Measurements from ENCODE around the gene IFRD1. TPM values are rescaled to one million over a fixed set of nuclear protein-coding genes. Genes with fewer than 3 reads are reported as not detected.
A peak's percentile ranks its signal among the peaks of the same experiment; 100 is the strongest.
"Not testable (repeated sequence)": the region's sequence is repeated elsewhere in the genome, so short reads cannot be mapped to it uniquely, and the experiment has no call there.

The IFRD1 gene
- total and polyA plus RNA-seq, 4 donors: 37.6 to 138 (median 69.2) TPM

DNA sequence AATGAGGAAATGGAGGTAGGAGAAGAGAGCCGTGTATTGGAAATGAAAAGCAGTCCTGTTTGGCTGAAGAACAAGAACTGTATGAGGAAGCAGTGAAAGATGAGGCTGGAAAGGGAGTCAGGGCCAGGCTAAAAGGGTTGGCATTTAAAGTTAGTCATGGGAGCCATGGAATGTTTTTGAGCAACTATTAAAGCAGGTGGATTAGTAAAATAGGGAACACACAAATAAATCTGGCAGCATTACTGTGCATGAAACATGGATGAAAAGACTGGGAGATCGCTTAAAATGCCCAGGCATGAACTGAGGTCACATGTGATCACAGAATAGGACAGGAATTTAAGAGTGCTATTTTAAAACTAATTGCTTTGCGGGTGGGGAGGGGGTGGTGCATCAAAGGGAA, 1.4 kb upstream of the IFRD1 start:
- Histone ChIP-seq H3K27me3 (ENCODE audit: control insufficient read depth in 1 of 2, insufficient read depth in 2 of 2, low read length in 1 of 2) (no peaks in the 10 kb centered on the region), H3K4me3 (ENCODE audit: low read length in 2 of 2) (no peak overlapping the region), H3K36me3 (ENCODE audit: control insufficient read depth in 1 of 2, insufficient read depth in 2 of 2, low read length in 1 of 2) (no peaks in the 10 kb centered on the region), H3K9me3 (ENCODE audit: control insufficient read depth, low read length) (no peaks in the 10 kb centered on the region), H3K4me1 (ENCODE audit: control insufficient read depth in 1 of 2, insufficient read depth in 2 of 2, low read length in 2 of 2) (no peaks in the 10 kb centered on the region), H3K27ac (ENCODE audit: low read depth in 1 of 2, low read length in 2 of 2) (peak overlapping the region in 1 of 2 donors; percentile 7)
- 63 to 71% methylated on average over 3 of the region's 3 CpGs for whole genome bisulfite sequencing, 2 donors
- DNase-seq (no peak), ATAC-seq (ENCODE audit: low FRiP score) (no peak)
- intact Hi-C loops (cut with DNase I): no loop called here

DNA sequence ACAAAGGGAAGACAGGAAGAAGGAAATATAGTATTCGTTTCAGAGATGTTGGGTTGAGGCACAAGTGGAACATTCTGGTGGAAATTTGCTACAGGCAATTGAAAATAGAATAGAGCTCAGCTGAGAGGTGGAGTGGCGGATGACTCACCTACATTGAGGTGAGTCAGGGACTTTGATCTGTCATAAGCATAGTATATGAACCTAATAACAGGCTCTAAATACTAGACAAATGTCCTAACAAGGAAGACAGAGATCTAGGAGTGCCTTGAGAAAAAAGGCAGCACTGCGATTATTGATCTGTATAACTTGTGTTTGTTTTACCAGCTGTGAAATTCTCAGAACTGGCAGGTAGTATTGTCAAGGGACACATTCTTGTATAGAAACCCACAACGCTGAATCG, 907 bp upstream of the IFRD1 start:
- ATAC-seq (ENCODE audit: low FRiP score) (no peak), DNase-seq (peak in 1 of 2 donors; percentile 38)
- Histone ChIP-seq H3K4me1 (ENCODE audit: control insufficient read depth in 1 of 2, insufficient read depth in 2 of 2, low read length in 2 of 2) (no peaks in the 10 kb centered on the region), H3K36me3 (ENCODE audit: control insufficient read depth in 1 of 2, insufficient read depth in 2 of 2, low read length in 1 of 2) (no peaks in the 10 kb centered on the region), H3K9me3 (ENCODE audit: control insufficient read depth, low read length) (no peaks in the 10 kb centered on the region), H3K27ac (ENCODE audit: low read depth in 1 of 2, low read length in 2 of 2) (no peak overlapping the region), H3K4me3 (ENCODE audit: low read length in 2 of 2) (peak overlapping the region; percentile 27 to 67), H3K27me3 (ENCODE audit: control insufficient read depth in 1 of 2, insufficient read depth in 2 of 2, low read length in 1 of 2) (no peaks in the 10 kb centered on the region)
- WGBS, 2 donors: 47 to 49% methylated on average over 5 of the region's 5 CpGs
- intact Hi-C loops (cut with DNase I): no loop called here

DNA sequence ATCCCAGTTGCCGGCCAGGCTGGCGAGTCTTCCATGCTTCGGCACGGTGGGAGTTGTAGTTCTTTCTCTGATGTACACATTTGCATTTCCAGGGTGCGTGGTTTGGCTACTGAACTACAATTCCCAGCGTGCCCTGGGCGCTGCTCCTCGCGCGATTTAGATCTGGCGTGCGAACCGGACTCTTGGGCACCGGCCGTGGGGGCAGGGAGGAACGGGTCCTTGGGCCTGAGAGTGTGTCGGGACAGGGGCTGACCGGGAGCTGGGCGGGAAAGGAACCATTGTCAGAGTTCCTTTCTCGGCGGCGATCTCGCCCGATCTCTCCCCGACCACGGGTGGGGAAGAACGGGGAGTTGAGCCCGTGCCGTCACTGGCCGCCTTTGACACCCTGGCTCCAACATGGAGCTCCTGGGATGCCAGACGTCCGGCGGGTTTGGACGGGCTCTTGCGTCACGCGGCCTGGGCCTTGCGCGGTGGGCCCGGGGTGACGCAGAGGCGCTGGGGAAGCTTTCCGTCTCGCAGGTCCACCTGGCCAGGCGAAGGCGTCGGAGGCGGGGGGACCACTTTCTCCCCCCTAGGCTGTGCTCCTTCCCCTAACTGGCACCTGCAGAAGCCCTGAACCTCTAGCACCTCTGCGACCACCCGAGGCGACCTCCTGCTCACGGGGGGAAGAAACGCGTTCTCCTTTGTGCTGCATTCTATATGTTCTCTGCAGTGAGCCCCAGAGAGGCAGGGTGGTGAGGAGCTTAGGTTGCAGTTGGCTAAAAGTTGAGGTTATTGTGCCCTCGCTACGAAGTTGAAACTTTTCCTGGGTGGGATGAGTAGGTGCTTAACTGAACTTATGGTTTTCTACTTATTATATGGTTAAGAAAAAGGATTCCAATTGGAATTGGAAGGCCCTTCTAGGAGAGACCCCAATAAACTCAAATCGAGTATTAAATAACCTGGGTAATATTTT, 824 bp downstream of the IFRD1 start:
- DNase-seq (peak; percentile 97), ATAC-seq (ENCODE audit: low FRiP score) (peak; percentile 95)
- H3K27me3 ChIP-seq (ENCODE audit: control insufficient read depth in 1 of 2, insufficient read depth in 2 of 2, low read length in 1 of 2): no peaks in the 10 kb centered on the region
- no peaks in the 10 kb centered on the region for H3K4me1 ChIP-seq (ENCODE audit: control insufficient read depth in 1 of 2, insufficient read depth in 2 of 2, low read length in 2 of 2)
- H3K4me3 ChIP-seq (ENCODE audit: low read length in 2 of 2): peak overlapping the region; percentile 65 to 98
- no peaks in the 10 kb centered on the region for H3K9me3 ChIP-seq (ENCODE audit: control insufficient read depth, low read length)
- intact Hi-C loops (cut with DNase I): loop anchor here in 1 of 2 donors (2.0 kb wide), 2 partner anchors 32 to 244 kb away; partner anchors contain the start of genes DOCK4 and ZNF277
- H3K27ac ChIP-seq (ENCODE audit: low read depth in 1 of 2, low read length in 2 of 2): peak overlapping the region; percentile 88 to 100
- 1% methylated on average over 57 of the region's 57 CpGs for WGBS, 2 donors
- no peaks in the 10 kb centered on the region for H3K36me3 ChIP-seq (ENCODE audit: control insufficient read depth in 1 of 2, insufficient read depth in 2 of 2, low read length in 1 of 2)

DNA sequence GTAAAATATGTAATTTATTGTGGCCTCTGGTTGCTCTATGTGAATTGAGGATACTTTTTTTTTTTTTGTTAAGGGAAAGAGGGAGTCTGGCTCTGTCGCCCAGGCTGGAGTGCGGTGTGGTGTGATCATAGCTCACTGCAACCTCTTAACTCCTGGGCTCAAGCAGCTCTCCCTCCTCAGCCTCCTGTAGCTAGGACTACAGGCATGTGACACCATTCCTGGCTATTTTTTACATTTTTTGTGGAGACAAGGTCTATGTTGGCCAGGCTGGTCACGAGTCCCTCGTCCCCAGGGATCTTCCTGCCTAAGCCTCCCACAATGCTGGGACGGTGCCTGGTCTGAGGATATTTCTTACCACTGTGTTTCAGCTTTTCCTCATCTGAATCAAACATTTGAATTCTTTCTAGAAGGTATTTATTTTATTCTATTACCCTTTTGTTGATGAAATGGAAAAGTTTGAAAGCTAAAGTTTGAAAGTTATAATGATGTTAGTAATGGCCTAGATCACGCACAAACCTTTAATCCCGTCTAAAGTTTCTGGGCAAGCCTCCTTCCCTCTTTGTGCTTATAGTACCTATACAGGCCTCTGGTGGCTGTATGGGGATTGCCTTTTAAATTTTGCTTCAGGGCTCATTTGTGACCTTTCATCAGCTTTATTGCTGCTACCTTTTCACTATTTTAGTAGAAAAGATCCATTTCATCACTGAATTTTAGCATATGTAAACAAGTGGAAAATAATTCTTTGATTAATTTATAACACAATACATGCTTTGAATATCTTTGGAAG, 2.0 kb downstream of the IFRD1 start:
- Histone ChIP-seq H3K27ac (ENCODE audit: low read depth in 1 of 2, low read length in 2 of 2) (peak overlapping the region in 1 of 2 donors; percentile 23), H3K9me3 (ENCODE audit: control insufficient read depth, low read length) (no peaks in the 10 kb centered on the region), H3K4me1 (ENCODE audit: control insufficient read depth in 1 of 2, insufficient read depth in 2 of 2, low read length in 2 of 2) (no peaks in the 10 kb centered on the region), H3K27me3 (ENCODE audit: control insufficient read depth in 1 of 2, insufficient read depth in 2 of 2, low read length in 1 of 2) (no peaks in the 10 kb centered on the region), H3K4me3 (ENCODE audit: low read length in 2 of 2) (peak overlapping the region in 1 of 2 donors; percentile 98), H3K36me3 (ENCODE audit: control insufficient read depth in 1 of 2, insufficient read depth in 2 of 2, low read length in 1 of 2) (no peaks in the 10 kb centered on the region)
- DNase-seq: peak; percentile 69 to 88
- 4 to 5% methylated on average over 7 of the region's 7 CpGs for WGBS, 2 donors
- intact Hi-C loops (cut with DNase I): loop anchor here in 1 of 2 donors (2.0 kb wide), 1 partner anchor 29 kb away; the partner anchor contains the start of gene LSMEM1
- peak; percentile 59 for ATAC-seq (ENCODE audit: low FRiP score)

DNA sequence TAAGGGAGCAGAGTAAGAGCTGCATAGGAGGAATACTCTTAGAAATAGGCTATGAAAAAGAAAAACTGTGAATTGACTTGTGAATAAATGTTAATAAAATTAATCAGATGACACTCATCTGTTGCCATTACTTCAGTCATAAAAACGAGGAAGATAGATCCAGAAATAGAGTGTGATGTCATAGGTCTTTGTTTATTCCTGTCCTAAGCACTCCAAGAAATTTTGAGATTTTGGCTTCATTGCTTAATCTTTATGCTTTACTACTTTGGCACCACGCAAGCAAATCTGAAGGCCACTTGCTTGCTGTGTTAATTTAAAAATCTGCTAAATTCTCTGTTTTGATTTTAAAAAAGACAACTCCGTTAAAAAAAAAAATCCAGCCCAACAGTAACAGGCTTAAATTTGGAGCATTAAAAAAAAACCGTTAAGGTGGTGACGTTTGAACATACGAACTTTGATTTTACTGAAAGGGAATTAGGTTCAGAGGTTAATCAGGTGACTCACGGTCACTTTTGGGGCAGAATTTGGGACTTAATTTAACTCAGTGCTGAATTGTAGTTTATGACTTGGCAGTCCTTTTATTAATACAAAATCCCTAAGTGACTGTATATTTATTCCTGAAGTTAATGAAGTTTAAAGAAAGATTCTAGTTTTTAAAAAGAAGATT, 3.4 kb downstream of the IFRD1 start:
- DNase-seq: no peak
- WGBS, 2 donors: 1 to 3% methylated on average over 7 of the region's 7 CpGs
- Histone ChIP-seq H3K9me3 (ENCODE audit: control insufficient read depth, low read length) (no peaks in the 10 kb centered on the region), H3K27me3 (ENCODE audit: control insufficient read depth in 1 of 2, insufficient read depth in 2 of 2, low read length in 1 of 2) (no peaks in the 10 kb centered on the region), H3K4me3 (ENCODE audit: low read length in 2 of 2) (peak overlapping the region in 1 of 2 donors; percentile 8), H3K4me1 (ENCODE audit: control insufficient read depth in 1 of 2, insufficient read depth in 2 of 2, low read length in 2 of 2) (no peaks in the 10 kb centered on the region), H3K36me3 (ENCODE audit: control insufficient read depth in 1 of 2, insufficient read depth in 2 of 2, low read length in 1 of 2) (peaks cover 0 to under 1% of the 10 kb centered on the region in 2 donors), H3K27ac (ENCODE audit: low read depth in 1 of 2, low read length in 2 of 2) (peak overlapping the region in 1 of 2 donors; percentile 57)
- ATAC-seq (ENCODE audit: low FRiP score): no peak
- intact Hi-C loops (cut with DNase I): loop anchor here in 1 of 2 donors (2.0 kb wide), 1 partner anchor 27 kb away; the partner anchor contains the start of gene LSMEM1

DNA sequence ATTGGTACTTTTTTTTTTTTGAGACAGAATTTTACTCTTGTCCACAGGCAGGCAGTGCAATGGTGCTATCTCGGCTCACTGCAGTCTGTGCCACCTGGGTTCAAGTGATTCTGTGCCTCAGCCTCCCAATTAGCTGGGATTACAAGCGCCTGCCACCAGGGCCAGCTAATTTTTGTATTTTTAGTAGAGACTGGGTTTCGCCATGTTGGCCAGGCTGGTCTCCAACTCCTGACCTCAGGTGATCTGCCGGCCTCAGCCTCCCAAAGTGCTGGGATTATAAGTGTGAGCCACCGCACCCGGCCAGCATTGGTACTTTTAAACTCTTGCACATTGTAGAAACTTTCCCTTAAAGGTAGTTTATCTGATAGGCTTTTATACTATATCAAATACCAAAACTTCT, 3.9 kb downstream of the IFRD1 start:
- H3K36me3 ChIP-seq (ENCODE audit: control insufficient read depth in 1 of 2, insufficient read depth in 2 of 2, low read length in 1 of 2); DNase-seq; H3K4me1 ChIP-seq (ENCODE audit: control insufficient read depth in 1 of 2, insufficient read depth in 2 of 2, low read length in 2 of 2); ATAC-seq (ENCODE audit: low FRiP score); intact Hi-C loops (cut with DNase I); H3K9me3 ChIP-seq (ENCODE audit: control insufficient read depth, low read length); H3K4me3 ChIP-seq (ENCODE audit: low read length in 2 of 2); H3K27me3 ChIP-seq (ENCODE audit: control insufficient read depth in 1 of 2, insufficient read depth in 2 of 2, low read length in 1 of 2): not testable (repeated sequence)
- 58 to 64% methylated on average over 6 of the region's 6 CpGs for WGBS, 2 donors
- H3K27ac ChIP-seq (ENCODE audit: low read depth in 1 of 2, low read length in 2 of 2): peak overlapping the region; percentile 57 to 74

DNA sequence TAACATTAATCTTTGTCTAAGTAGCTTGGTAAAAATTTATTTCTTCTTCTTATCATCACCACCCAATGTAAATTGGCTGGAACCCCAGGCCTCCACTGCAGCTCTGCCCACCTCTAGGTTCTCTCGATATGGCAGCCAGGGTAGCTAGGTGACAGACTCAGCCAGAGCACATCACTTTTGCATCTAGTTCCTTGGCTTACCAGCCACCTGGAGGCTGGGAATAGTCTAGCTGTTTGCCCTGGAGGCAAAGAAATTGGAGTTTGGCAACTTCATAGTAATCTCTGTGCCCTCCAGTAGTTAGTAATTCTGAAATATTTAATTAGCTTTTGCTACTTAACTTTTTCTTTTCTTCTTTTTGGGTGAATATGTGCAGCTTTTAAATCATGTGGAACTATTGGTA, 9.4 kb downstream of the IFRD1 start:
- Histone ChIP-seq H3K4me3 (ENCODE audit: low read length in 2 of 2) (no peak overlapping the region), H3K4me1 (ENCODE audit: control insufficient read depth in 1 of 2, insufficient read depth in 2 of 2, low read length in 2 of 2) (no peaks in the 10 kb centered on the region), H3K36me3 (ENCODE audit: control insufficient read depth in 1 of 2, insufficient read depth in 2 of 2, low read length in 1 of 2) (peaks cover 3 to 9% of the 10 kb centered on the region in 2 donors), H3K9me3 (ENCODE audit: control insufficient read depth, low read length) (no peaks in the 10 kb centered on the region), H3K27me3 (ENCODE audit: control insufficient read depth in 1 of 2, insufficient read depth in 2 of 2, low read length in 1 of 2) (no peaks in the 10 kb centered on the region), H3K27ac (ENCODE audit: low read depth in 1 of 2, low read length in 2 of 2) (no peak overlapping the region)
- intact Hi-C loops (cut with DNase I): no loop called here
- DNase-seq (no peak), ATAC-seq (ENCODE audit: low FRiP score) (no peak)
- 60 to 71% methylated on average over 1 of the region's 1 CpG for WGBS, 2 donors

DNA sequence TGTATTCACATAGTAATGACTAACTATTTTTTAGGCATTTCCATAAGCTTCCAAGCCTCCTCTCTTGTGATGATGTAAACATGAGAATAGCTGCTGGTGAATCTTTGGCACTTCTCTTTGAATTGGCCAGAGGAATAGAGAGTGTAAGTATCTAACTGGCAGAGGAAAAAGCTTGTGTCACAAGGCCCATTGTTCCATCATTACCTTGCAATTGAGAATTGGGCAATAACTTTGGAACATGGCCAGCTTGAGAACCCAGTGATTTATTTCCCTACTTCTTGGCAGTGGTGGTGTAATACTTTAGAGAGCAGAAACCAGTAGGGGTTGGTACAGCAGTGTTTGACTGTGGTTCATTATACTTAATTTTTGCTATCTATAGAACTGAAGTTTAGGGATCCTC, 12.0 kb downstream of the IFRD1 start:
- no peak for DNase-seq
- Histone ChIP-seq H3K4me3 (ENCODE audit: low read length in 2 of 2) (no peak overlapping the region), H3K4me1 (ENCODE audit: control insufficient read depth in 1 of 2, insufficient read depth in 2 of 2, low read length in 2 of 2) (no peaks in the 10 kb centered on the region), H3K27ac (ENCODE audit: low read depth in 1 of 2, low read length in 2 of 2) (no peak overlapping the region), H3K9me3 (ENCODE audit: control insufficient read depth, low read length) (no peaks in the 10 kb centered on the region), H3K36me3 (ENCODE audit: control insufficient read depth in 1 of 2, insufficient read depth in 2 of 2, low read length in 1 of 2) (peaks cover 3 to 10% of the 10 kb centered on the region in 2 donors), H3K27me3 (ENCODE audit: control insufficient read depth in 1 of 2, insufficient read depth in 2 of 2, low read length in 1 of 2) (no peaks in the 10 kb centered on the region)
- intact Hi-C loops (cut with DNase I): no loop called here
- peak; percentile 74 for ATAC-seq (ENCODE audit: low FRiP score)
